Measurements from ENCODE around the gene ADRA2C.

DNA sequence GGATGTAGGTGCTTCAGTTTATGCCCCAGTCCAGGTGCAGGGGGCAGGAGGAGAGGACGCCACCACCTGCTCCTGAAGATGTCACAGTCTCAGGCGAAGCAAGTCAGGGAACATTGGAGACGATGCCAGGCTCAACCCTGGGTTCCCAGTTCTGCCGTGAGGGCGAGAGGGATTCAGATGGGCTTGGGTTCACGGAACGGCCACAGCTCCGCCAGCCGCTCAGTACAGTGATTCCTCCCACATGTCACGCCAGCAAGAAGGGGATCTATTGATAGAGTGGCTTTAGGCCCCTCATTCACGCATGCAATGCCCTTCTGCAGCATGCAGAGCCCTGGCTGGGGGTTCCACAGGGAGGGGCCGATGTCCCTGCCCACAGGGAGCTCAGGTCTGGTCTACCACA is 34.2 kb downstream of the ADRA2C start:
- TF ChIP-seq, protein P1, sequence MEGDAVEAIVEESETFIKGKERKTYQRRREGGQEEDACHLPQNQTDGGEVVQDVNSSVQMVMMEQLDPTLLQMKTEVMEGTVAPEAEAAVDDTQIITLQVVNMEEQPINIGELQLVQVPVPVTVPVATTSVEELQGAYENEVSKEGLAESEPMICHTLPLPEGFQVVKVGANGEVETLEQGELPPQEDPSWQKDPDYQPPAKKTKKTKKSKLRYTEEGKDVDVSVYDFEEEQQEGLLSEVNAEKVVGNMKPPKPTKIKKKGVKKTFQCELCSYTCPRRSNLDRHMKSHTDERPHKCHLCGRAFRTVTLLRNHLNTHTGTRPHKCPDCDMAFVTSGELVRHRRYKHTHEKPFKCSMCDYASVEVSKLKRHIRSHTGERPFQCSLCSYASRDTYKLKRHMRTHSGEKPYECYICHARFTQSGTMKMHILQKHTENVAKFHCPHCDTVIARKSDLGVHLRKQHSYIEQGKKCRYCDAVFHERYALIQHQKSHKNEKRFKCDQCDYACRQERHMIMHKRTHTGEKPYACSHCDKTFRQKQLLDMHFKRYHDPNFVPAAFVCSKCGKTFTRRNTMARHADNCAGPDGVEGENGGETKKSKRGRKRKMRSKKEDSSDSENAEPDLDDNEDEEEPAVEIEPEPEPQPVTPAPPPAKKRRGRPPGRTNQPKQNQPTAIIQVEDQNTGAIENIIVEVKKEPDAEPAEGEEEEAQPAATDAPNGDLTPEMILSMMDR (IDR thresholded peaks at IDR 0.05; ENCODE audit: poor library complexity): no peak
- TF ChIP-seq EZH2 (IDR thresholded peaks at IDR 0.05; ENCODE audit: borderline replicate concordance) (no peak), EZH2phosphoT487 (IDR thresholded peaks at IDR 0.05; ENCODE audit: low read depth, severe bottlenecking, unreplicated experiment) (no peak)

Measured in hepatocyte (in vitro differentiated cells).